GM18517 (cell line): ENCODE data around the gene XPO1.
"Not testable (repeated sequence)": the region's sequence is repeated elsewhere in the genome, so short reads cannot be mapped to it uniquely, and the experiment has no call there.

Experiments
- ATAC-seq: cut with Tn5 transposase; IDR thresholded peaks from one replicate; pipeline ENCODE4 v1.9.1; 2021; ENCODE audit warnings: mild to moderate bottlenecking, moderate library complexity; ENCODE audit not compliant: unreplicated experiment

Gene XPO1

DNA sequence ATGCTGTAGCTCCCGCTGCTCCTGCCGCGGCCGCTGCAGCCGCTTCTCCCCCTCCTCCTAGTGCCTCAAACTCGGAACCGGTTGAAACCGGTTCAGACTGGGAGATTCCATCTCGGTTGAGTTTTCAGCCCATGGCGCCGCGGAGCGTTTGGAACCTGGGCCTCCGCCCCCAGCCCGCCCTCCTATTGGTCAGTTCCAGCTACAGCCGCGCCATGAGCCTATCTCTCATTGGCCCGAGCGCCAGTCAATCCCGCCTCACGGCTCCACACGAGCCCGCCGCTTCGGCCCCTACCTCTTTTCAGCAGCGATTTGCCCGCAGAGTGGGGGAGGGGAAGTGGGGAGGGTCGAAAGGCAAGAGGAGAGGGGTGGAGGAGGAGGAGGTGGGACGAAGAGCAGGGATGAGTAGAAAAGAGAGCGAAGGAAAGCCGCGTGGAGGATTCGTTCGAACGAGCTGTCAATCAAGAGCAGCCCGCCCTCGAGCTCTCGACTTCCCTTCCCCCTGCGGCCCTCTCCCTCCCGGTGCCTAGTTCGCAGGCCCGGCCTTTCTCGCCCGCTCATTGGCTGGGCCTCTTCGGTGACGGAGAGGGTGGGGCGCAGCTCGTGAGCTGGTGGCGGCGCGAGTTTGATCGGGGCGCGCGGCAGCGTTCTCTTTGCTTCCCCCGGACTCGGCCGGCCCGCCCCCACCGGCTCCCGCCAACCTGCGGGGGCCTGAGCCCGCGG is at the start of gene XPO1:
Gene XPO1, minus strand, starts transcription at position 157 of the 720 bp plus-strand sequence. CDS start 4,459 bp downstream, outside the sequence.
- peak; percentile 74 for ATAC-seq

DNA sequence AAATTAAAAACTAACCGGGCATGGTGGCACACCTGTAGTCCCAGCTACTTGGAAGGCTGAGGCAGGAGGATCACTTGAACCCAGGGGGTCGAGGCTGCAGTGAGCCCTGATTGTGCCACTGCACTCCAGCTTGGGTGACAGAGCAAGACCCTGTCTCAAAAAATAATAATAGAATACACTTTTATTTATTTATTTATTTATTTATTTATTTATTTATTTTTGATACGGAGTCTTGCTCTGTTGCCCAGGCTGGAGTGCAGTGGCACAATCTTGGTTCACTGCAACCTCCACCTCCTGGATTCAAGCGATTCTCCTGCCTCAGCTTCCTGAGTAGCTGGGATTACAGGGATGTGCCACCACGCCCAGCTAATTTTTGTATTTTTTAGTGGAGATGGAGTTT is 48.8 kb upstream of the XPO1 start:
- not testable (repeated sequence) for ATAC-seq

DNA sequence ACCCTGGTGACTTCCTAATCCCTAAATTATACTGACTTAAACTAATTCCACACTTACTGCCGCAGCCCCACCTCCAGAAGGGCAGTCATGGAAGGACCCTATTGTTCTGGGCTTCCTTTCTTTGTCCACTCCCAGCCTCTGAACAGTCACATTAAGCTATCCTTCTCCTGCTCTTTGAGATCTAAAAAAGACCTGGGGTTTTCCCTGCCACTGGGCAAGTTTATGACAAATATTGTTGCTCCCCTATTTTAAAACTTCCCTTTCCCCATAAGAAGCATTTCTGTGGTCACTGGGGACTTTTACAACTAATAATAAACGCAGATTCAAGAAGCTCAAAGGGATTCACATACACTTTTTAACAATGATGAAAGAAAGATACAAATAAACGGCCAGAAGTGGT is 47.2 kb upstream of the XPO1 start:
- ATAC-seq, result no peak

DNA sequence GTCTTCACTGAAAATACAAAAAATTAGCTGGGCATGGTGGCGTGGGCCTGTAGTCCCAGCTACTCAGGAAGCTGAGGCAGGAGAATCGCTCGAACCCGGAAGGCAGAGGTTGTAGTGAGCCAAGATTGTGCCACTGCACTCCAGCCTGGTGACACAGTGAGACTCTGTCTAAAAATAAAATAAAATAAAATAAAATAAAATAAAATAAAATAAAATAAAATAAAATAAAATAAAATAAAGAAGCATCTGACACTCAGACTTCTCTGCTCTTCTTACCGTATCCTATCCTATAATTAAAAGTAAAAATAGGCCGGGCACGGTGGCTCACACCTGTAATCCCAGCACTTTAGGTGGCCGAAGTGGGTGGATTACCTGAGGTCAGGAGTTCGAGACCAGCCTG is 46.2 kb upstream of the XPO1 start:
- ATAC-seq, result not testable (repeated sequence)

DNA sequence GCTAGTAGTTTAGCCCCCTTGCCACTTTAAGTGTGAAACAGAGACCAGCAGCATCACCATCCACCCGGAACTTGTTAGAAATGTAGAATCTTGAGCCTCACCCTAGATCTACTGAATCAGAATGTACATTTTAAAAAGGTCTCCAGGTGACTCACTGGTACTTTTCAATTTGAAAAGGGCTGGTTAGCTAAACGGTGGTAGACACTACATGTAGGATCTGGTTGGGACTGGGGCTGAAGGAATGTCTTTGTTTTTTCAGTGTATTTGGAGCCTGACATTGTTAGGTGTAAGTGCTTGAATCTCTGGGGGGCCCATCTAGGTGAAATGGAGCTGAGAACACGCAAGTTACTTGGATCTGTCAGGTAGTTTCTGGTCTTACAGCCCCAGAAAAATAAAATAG is 44.0 kb upstream of the XPO1 start:
- no peak for ATAC-seq

DNA sequence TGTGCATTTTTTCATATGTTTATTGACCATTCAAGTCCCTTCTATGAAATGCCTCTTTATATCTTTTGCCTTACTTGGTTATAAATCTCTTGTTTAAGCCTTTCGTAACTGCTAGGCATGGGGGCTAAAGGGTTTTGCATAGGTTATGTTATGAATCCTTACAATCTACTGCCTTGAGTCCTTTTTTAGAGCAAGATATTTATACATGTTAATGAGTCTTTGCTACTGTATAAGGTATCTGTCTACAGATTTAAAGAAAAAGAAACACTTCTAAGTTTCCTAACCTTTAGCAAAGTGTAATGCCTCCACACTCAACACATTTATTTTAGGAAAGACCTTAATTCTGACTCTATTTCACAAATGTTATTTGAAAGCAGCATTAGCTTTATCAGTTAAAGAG is 43.6 kb upstream of the XPO1 start:
- no peak for ATAC-seq

GRCh38 chr2:61575447-61575859 is 37.3 kb upstream of the XPO1 start:
- no peak for ATAC-seq

DNA sequence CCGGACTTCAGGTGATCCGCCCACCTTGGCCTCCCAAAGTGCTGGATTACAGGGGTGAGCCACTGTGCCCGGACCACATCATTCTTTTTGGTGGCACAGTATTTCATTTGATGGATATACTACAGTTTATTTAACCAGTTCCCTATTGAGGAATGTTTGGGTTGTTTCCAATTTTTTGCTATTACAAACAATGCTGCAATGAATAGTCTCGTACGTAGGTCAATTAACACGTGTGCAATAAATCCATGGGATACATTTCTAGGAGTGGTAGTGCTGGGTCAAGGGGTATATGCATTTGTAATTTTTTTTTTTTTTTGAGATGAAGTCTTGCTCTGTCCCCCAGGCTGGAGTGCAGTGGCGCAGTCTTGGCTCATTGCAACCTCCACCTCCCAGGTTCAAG is 28.4 kb upstream of the XPO1 start:
- no peak for ATAC-seq

GRCh38 chr2:61562615-61563014 is 24.5 kb upstream of the XPO1 start:
- no peak for ATAC-seq

- no peak for ATAC-seq
Observed at GRCh38 chr2:61558160-61558559, 20.0 kb upstream of the XPO1 start.

GRCh38 chr2:61557381-61557780 is 19.2 kb upstream of the XPO1 start:
- no peak for ATAC-seq

- ATAC-seq, result no peak
Observed at GRCh38 chr2:61554604-61555003, 16.4 kb upstream of the XPO1 start.

- ATAC-seq, result no peak
Observed at GRCh38 chr2:61550375-61551209, 12.4 kb upstream of the XPO1 start.

GRCh38 chr2:61549546-61549945 is 11.4 kb upstream of the XPO1 start:
- no peak for ATAC-seq

DNA sequence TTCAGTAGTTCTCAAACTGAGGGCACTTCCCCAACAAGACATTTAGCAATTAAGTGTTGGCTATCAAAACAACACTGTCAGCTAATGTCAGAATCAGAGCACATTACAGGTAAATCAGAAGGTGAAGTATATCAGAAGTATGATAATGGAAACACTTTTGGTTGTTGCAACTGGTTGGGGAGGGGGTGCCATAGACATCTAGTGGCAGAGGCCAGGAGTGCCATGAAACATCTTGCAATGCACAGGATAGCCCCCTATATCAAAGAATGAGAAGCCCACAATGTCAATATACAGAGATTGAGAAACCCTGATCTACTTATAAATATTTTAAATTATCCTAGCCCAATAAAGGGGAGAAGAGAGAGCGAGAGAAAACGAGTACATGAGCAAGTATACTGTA is 4.9 kb upstream of the XPO1 start:
- ATAC-seq, result no peak

- ATAC-seq, result not testable (repeated sequence)
Observed at GRCh38 chr2:61540167-61540566, 2.0 kb upstream of the XPO1 start.

DNA sequence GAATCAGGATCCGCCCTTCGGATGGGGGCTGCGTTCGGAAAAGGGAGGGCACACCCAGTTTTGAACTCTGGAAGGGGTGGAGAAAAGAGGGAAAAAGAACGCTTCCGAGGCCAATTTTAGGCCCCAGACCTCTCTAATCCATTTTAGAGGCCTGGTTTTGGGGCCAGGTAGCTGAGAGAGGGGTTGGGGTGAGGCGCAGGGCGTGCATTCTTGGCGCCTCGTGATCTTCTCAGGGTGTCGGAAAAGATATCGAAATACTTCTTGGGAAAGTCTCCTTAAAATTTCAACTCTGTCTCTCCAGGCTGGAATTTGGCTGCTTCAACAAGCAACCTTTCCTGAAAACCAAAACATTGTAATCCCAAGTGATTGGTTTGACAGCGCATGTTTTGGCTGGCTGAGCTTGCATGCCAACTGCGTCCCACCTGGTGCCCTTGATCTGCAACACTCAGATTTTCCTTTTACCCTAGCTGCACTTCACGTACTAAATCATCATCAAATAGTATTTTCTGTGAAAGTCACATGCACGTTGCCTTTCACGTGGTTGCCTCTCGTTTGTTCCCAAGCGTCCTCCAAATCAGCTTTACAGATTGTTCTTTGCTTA is 864 bp upstream of the XPO1 start:
- ATAC-seq, result peak; percentile 3

DNA sequence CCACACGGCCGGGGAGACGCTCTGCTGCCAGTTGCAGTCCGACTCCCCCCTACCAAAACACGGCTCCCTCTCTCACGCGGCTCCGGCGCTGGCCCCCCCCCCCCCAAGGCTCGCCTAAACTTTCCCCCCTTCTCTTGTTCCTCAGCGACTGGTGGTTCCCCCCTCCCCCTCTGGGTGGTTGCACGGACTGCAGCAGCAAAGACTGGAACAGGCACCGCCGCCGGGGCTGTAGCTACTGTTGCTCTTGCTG is 281 bp downstream of the XPO1 start:
- no peak for ATAC-seq

- no peak for ATAC-seq
Observed at GRCh38 chr2:61537277-61537949, 743 bp downstream of the XPO1 start.

GRCh38 chr2:61536572-61537276 is 1.4 kb downstream of the XPO1 start:
- ATAC-seq, result peak; percentile 63

DNA sequence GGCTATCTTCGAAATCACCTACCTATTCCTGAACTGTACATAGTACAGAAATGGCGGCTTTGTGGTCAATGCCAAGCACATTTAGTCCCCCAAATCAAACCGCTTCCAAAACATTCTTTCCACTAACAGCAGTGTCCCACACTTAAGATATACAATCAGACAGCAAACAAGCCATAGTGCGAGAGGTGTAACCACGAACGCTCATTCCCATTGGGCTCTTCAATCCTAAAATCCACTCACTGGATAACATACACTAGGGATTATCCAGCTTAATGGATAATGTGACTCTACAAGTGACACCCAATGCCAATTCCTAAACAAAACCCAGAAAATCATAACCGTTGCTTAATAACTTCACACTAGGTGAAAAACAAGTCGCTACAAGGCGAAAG is 2.0 kb downstream of the XPO1 start:
- no peak for ATAC-seq
